NCI-H2107 (cell line): ENCODE results near the gene DNAJC30.
"Not testable (repeated sequence)": the region's sequence is repeated elsewhere in the genome, so short reads cannot be mapped to it uniquely, and the experiment has no call there.

Source experiments
- DNase-seq: peaks from one replicate; lab custom pipeline; 2025; lab: John Stamatoyannopoulos, UW

Gene DNAJC30

GRCh38 chr7:73683056-73683787 lies at the start of gene DNAJC30, which contains the start of gene BUD23:
DNAJC30 (minus strand) TSS chr7:73683453; CDS start chr7:73683423, 30 bp downstream.
BUD23 (plus strand) TSS chr7:73683597; CDS start chr7:73683626, 29 bp downstream.
- peak; percentile 93 for DNase-seq

GRCh38 chr7:73732397-73732796 lies 49.1 kb upstream of the DNAJC30 start:
- no peak for DNase-seq

- no peak for DNase-seq
Measured at GRCh38 chr7:73730485-73730884, 47.2 kb upstream of the DNAJC30 start.

- no peak for DNase-seq
Measured at GRCh38 chr7:73728551-73728950, 45.3 kb upstream of the DNAJC30 start.

- DNase-seq: no peak
Measured at GRCh38 chr7:73727952-73728351, 44.7 kb upstream of the DNAJC30 start.

GRCh38 chr7:73726083-73726466 lies 42.8 kb upstream of the DNAJC30 start:
- DNase-seq: no peak

- no peak for DNase-seq
Measured at GRCh38 chr7:73723813-73724212, 40.6 kb upstream of the DNAJC30 start.

- DNase-seq: no peak
Measured at GRCh38 chr7:73722785-73723184, 39.5 kb upstream of the DNAJC30 start.

- not testable (repeated sequence) for DNase-seq
Measured at GRCh38 chr7:73722182-73722581, 38.9 kb upstream of the DNAJC30 start.

- DNase-seq: no peak
Measured at GRCh38 chr7:73721377-73721817, 38.1 kb upstream of the DNAJC30 start.

- not testable (repeated sequence) for DNase-seq
Measured at GRCh38 chr7:73720443-73720842, 37.2 kb upstream of the DNAJC30 start.

- no peak for DNase-seq
Measured at GRCh38 chr7:73719806-73720169, 36.5 kb upstream of the DNAJC30 start.

- peak; percentile 59 for DNase-seq
Measured at GRCh38 chr7:73718905-73719805, 35.9 kb upstream of the DNAJC30 start, which contains the start of gene STX1A. STX1A (minus strand) TSS chr7:73719669; CDS start chr7:73719631, 38 bp downstream.

GRCh38 chr7:73718438-73718881 lies 35.2 kb upstream of the DNAJC30 start:
- no peak for DNase-seq

- DNase-seq: no peak
Measured at GRCh38 chr7:73717991-73718405, 34.7 kb upstream of the DNAJC30 start.

GRCh38 chr7:73717025-73717807 lies 34.0 kb upstream of the DNAJC30 start:
- no peak for DNase-seq

GRCh38 chr7:73716318-73716890 lies 33.2 kb upstream of the DNAJC30 start:
- DNase-seq: no peak

- DNase-seq: peak; percentile 57
Measured at GRCh38 chr7:73715648-73716317, 32.5 kb upstream of the DNAJC30 start.

GRCh38 chr7:73713319-73713718 lies 30.1 kb upstream of the DNAJC30 start:
- not testable (repeated sequence) for DNase-seq

- DNase-seq: no peak
Measured at GRCh38 chr7:73712773-73713172, 29.5 kb upstream of the DNAJC30 start.

- DNase-seq: no peak
Measured at GRCh38 chr7:73708961-73709549, 25.8 kb upstream of the DNAJC30 start.
